DMS153 treated with DMSO at 0.1 percent for 48 hours (cell line): ENCODE data around the gene LDAF1.
A peak's percentile ranks its signal among the peaks of the same experiment; 100 is the strongest.
"Not testable (repeated sequence)": the region's sequence is repeated elsewhere in the genome, so short reads cannot be mapped to it uniquely, and the experiment has no call there.

Experiments
- DNase-seq: peaks from one replicate; lab custom pipeline; 2025; ENCODE audit not compliant: unreplicated experiment; lab: John Stamatoyannopoulos, UW

LDAF1 gene

DNA sequence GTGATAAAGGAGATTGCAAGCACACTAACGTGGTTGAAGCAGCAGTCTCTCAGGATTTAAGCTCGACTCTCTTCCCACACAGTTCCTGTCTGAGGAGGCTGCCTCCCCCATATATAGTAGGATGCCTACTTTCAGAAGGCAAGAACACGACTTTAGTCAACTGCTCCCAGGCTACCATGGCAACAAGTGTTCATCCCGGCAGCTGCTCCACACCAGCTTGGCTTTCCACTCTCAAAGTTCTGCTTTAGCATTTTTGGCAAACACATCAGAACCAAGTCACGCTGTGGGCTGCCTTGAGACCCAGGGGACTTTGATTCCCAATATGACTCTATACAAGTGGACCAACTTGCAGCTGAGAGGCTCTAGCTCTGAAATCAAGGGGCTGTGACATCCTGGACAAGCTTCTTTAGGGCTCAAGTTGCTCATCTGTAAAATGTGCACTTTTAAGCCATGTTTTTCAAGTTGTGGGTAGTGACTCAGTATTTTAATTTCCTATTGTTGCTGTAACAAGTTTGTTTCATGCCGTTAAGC is 36.4 kb downstream of the LDAF1 start:
- no peak for DNase-seq

DNA sequence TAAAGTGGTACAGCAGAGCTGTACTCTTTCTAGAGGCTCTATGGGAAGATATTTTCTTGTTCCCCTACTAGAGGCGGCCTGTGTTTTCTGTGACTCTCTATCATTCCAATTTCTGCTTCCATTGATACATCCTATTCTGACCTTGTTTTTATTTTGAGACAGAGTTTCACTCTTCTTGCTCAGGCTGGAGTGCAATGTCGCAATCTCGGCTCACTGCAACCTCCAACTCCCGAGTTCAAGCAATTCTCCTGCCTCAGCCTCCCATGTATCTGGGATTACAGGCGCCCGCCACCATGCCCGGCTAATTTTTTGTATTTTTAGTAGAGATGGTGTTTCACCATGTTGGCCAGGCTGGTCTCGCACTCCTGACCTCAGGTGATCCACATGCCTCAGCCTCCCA is 36.9 kb downstream of the LDAF1 start:
- DNase-seq = not testable (repeated sequence)

DNA sequence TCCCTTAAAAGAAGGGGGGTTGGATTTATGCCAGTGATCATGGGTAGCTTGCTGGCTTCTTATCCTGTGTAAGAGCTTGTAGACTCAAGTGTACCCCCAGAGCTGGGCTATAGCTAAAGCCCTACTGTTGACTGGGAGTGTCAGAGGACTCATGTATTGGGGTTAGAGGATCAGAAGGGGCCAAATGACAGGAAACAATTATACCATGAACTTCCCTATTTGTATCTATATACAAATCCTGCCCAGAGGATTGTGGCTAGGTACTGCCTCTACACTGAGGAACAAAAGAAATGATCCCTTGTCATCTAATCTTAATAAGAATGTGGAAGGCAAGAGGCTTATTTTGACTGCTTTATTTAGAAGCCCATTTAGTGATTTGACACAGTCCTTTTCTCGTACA is 38.6 kb downstream of the LDAF1 start:
- no peak for DNase-seq

DNA sequence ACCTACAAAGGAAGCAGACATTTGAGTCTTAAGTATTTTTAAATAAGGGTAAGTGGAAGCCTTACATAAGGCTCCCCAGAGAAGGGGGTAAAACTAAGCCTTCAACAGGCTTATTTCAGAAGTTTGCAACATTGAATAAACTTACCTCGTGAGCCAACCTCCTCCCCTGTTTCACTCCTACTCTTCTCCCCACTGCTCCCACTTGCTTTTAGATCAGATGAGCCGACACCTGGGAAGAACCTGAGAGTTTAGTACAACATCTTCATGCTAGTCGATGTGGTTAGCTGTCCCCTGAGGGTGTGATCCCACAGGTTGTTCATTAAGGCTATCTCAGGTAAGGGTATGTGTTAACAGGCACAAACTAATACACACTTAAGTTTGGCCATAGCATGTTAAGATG is 39.1 kb downstream of the LDAF1 start:
- no peak for DNase-seq

DNA sequence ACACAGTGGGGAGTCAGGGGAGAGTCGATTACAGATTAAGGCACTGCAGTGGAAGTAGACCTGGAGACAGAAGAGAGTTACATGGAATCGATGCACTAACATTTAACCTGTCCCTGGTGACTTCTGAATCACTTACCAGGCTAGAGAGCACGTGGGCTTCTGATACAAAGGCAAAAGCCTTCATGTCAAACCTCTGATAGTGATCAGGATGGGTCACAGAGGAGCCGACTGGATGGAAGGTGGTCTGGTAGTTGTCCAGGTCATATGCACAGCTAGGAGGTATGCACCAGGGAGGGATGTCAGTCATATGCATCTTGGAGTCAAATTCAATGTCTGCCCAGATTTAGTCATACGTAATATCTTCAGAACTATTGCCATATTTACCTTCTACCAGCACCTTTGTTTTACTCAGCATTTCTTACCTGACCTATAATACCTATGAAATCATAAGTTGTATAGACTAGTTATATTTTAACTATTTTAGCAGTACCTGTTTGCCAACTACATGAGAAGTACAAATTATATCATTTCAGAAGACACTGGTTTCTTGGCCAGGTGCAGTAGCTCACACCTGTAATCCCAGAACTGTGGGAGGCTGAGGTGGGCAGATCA is 41.2 kb downstream of the LDAF1 start:
- DNase-seq = no peak

DNA sequence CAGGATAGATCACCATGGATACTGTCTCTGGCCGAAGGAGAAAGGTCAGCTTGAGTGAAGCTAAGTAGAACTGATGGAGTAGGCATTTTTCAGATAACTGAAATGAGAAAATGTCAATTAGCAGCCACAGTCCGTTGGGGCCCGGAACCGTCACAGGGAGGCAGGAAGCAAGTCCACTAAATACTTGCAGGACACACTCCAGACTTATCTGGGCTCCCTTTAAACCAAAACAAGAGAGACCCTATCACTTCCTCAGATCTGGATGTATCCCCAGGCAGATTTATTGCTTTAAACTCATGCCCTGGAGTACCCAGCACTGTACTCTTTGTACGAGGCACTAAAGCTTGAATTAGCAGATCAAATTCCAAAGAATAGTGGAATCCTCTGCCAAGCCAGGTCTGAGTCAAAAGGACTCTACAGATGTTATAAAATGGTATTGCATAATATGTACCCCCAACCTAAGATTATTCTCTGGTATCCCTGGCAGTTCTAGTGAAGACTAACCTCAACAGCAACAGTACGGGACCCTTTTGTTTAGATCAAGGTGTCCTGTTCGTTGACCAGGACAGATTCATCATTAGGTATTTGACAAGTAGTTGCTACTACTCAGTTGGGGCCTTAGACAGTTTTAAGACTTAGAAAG is 44.8 kb downstream of the LDAF1 start:
- no peak for DNase-seq

DNA sequence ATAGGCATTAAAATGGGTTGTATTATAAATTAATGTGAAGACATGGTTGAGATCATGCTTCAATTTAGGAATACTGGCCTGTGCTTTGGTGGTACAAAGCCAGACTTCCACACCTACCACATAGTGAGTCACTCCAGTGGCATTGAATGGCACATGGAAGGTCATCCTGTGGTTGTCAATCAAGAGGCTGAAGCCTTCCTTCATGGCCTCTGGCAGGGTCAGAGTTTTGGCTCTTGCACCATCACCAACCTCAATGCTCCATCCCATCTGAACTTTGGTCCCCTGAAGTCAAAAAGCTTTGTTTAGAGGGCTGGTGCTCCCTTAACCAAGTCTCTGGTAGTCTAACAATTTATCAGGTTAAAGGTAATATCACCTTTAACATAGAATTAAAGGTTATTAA is 46.8 kb downstream of the LDAF1 start:
- no peak for DNase-seq

DNA sequence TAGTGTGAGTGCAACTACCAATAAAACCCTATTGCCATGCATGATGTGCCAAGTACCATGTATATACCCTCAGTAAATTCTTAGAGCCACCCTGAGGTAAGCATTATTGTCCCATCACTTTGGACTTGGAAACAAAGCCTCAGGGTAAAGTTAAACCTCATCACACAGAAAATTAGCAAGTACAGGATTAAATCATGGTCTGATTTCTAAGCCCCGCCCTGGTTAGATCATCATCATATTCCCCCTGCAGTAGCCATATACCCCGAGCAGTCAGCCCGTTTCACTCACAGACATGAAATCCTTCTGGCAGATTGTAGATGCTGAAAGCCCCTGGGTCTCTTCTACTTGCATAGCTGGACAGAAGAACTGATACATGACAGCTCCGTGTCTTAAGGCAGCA is 48.1 kb downstream of the LDAF1 start:
- no peak for DNase-seq

DNA sequence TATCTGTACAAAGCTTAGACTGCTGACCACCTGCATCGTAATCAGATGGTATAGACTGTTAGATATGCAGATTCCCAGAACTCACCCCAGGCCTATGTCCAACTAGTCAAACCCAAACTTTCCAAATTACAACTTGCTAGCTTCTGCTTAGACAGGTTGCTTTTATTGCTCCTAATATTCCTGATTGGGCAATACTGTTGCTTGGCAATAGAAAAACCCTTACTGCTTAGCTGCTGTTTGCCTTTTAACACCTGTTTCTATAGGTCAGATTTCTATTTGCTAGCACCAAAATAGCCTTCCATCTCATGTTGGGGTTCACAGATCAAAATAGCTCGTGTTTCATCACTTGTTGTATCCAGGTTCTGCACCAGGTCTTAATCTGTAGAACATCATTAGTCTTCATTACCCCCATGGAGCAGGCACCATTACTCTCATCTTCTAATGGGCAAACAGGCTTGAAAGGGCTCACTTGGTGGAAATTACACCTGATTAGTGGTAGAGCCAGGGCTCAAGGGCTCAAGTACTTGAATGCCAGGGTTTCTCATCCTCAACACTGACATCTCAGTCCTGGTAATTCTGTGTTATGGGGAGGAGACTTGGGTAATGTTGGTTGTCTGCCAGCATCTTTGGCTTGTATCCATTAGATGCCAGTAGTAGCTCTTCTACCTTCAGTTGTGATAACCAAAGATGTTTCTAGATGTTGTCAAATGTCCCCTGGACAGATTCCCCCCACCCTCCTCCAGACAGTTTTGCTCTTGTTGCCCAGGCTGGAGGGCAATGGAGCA is 50.2 kb downstream of the LDAF1 start:
- DNase-seq = no peak

DNA sequence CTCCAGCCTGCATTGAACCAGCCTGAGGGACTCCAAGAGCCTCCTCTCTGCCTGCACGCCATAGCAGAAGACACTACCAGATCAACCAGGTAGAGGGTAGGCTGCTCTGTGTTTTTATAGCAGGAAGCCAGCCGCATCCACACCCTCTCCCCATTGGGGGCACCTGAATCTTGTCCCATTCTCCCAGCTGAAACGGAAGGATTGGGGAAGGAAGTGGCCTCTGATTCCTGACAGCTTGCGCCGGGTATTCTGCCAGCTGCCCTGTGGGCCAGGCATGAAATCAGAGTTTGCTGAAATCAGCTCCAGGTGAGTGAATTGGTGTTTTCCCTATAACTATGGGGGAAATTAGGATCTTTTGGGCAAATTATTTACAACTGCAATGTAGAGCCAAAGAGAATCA is 53.0 kb downstream of the LDAF1 start, which contains the start of gene ZP2:
ZP2 (minus strand) TSS at position 89 of the 400 bp plus-strand sequence; CDS start at position 62, 27 bp downstream.
- DNase-seq = no peak

DNA sequence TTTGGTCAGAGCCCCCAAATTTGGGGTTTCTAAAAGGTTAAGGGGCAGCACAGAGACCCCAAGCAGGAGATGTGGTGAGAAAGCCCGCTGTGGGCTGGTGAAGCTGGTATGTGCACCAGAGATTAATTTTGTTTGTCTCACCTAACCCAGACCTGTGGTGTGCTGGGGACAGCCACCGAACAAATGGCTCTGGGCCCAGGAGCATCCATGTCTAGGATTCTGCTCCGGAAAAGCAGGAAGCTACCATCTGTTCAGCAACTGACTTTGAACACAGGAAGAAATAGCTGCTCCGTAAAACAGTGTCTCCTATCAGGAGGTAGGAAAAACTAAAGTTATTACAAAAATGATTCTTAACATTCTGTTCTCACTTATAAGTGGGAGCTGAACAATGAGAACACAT is 55.6 kb downstream of the LDAF1 start:
- no peak for DNase-seq

DNA sequence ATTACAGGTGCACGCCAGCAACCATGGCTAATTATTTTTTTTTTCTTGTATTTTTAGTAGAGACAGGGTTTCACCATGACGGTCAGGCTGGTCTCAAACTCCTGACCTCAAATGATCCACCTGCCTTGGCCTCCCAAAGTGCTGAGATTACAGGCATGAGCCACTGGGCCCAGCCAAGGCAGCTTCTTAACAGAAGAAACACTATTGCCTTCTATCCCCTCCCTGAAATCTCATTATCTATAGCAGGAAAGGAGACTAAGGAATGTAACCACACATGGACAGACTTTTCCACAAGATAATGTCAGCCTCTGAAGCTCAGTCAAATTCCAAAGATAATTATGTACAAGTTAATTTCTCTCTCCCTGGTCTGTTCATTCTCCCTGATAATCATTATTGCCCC is 58.6 kb downstream of the LDAF1 start:
- no peak for DNase-seq

DNA sequence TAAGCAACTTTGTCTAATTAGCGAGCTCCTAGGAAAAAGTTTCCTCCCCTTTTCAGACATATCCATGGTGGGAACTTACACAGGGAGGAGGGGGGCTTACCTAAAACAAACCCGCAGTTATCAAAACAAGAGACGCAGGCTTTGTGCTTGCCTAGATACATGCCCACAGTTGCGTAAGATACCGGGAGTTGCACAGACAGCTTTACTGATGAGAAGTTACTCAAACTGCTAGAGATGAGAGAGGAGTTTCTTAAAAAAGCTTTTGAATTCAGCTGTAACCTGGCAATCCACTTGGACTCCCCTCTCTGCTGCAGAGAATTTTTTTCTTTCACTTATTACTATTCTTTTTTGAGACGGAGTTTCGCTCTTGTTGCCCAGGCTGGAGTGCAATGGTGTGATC is 59.7 kb downstream of the LDAF1 start:
- no peak for DNase-seq

DNA sequence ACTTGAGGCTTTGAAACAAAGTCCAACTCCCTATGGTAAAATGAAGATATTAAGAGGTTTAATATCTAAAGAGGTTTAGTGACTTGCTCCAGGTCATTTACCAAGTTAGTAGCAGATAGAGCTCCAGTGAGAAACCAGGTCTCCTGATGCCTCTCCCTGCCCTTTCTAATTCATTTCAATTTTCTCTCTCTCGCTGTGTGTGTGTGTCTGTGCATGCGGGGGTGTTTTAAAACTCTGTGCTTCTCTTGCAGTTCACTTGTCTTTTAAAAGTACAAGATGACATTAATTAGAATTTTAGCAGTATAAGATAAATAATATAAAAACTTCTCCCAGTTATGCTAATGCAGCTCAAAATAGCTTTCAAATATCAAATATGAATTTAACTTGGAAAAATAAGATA is 61.1 kb downstream of the LDAF1 start:
- DNase-seq = no peak

DNA sequence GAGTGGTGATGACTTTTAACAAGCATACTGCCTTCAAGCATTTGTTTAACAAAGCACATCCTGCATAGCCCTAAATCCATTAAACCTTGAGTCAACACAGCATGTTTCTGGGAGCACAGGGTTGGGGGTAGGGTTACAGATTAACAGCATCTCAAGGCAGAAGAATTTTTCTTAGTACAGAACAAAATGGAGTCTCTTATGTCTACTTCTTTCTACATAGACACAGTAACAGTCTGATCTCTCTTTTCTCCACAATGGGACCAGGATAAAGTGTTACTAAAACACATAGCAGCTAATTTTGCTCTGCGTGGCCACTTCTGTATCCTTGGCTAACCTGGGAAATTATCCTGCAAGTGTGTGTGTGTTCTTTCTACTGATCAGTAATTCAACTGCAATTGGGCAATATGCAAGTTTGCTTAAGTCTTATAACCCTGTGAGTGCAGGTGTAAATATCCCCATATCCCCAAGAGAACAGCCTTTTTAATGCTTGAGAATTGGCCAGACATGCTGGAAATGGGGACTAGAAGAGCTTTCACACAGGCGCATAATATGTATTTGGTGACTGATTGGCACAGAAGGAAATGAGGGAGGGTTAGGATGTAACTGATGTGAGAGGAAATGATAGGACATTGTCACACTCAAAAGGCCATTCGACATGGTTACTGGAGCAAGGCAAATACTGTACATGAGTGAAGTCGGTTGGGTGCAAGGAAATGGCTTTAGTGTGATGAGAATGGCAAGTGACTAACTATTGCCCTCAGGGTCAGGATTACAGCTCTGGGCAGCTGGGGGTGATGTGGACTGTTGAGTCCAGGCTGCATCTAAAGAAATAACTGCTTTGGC is 64.2 kb downstream of the LDAF1 start:
- DNase-seq = peak; percentile 73

DNA sequence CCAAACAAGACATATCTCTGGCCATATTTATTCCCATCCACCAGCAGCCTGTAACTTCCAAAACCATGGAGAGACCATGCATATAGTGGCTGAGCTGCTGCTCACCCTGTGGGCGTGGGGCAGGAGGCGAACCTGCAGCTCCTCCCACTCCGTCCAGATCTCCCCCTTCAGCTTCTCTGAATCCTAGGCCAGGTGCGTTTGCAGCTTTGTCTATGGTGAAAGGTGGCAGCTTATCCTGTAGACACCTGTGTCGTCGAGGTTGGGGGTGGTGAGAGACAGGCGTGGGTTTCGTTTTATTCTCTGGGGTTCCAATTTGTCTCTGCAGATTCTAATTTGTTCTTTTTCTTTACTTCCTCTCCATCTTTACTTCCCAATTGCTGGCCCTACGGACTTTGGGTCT is 65.3 kb downstream of the LDAF1 start:
- DNase-seq = no peak

DNA sequence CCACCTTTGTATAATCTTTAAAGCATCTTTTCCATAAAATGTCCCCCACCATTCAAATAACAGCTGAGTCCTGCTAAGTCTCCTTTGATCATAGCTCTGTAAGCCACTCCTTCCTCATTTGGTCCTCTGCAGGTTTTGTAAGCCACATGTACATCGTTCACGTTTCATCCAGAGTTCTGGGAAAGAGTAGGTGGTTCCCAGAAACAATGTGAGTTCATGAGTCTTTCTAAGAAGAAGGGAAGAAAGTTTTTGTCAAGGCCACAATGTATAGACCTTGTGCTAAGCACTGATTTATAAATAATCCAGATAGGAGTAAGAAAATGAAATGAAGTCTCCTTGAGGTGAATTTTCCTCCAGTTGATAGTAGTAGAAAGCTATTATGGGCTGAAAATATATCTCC is 66.3 kb downstream of the LDAF1 start:
- no peak for DNase-seq

DNA sequence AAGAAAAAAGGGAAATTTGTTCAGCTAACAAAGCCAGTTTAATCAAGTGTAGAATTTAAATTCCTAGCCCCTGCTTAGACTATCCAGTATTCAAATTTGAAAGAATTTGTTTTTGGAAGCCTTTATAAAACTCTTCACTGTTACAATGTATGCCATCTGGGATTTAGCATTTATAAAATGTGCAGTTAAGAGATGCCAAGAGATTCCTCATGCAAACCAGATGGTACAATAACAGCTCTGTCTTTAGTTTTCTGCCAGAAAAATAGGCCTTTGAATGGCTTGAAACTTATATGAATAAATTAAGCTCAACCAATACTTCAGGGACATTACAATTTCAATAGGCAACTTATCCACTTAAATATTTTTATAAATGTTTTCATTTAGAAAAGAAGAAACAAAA is 68.3 kb downstream of the LDAF1 start:
- no peak for DNase-seq

DNA sequence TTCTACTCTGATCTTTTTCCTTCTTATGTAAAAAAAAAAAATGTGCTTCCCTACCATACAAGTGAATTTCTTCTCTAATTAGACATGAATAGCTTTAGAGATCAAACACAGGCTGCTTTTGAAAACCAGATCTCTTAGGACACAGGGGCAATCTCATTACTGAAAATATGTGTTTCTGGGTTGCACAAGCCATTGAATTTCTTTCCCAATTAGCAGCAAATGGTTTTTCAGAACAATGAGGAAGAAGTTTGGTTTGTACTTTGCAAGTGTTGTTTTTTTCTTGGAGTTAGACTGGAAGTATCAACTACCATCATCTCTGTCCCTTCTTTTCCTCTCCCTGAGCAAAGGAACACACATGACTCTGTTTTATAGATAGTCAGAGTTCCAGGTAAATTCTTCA is 69.4 kb downstream of the LDAF1 start:
- no peak for DNase-seq

DNA sequence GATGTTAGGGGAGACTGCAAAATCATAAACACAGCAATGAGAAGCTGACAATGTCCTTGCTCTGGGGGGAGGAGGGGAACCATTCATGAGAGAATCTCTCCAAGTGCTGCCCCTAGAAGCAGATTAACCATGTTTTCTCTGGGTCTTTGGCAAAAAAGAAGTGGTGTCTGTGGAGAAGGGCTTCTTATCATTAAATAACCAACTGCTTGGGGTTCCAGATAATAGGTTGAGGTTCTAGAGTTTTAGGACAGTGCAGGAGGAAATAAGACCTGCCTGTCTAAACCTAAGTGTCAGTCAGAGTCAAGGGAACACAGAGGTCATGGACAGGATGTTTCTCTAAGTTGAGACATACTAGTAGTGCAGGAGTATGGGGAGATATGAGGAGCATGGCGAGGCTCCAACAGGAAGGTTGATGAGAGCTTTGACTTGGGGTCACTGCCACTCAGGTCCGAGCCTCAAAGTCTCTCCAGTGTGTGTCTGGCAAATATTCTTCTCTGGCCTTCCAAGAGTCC is 69.9 kb downstream of the LDAF1 start:
- DNase-seq = no peak
